A673 (cell line): ENCODE measurements around the gene ATF6. TPM values are rescaled to one million over a fixed set of nuclear protein-coding genes. Genes with fewer than 3 reads are reported as not detected.

ENCODE experiments used
- BruUV-seq: library from RNA; stranded (reverse); fragments of 400-500 nt; replicated peaks from 2 replicates; lab custom pipeline; 2021; lab: Mats Ljungman, UMichigan
- CTCF ChIA-PET: fragments of 300-600 bp; sonication (Branson Sonifier 250); formaldehyde crosslinking; loops from one replicate; lab custom pipeline; 2022; ENCODE audit warnings: antibody characterized with exemption; lab: Charles Lee
- POLR2A ChIA-PET: fragments of 300-600 bp; sonication (Branson Sonifier 250); formaldehyde crosslinking; loops from one replicate; lab custom pipeline; 2022; ENCODE audit warnings: antibody characterized with exemption; ENCODE audit not compliant: low non-redundant PET; lab: Charles Lee
- DNase-seq: peaks from one replicate; pipeline ENCODE4 v3.0.0-alpha.2; 2015; ENCODE audit warnings: low spot score
- H3K27ac ChIP-seq: fragments of 200-600 bp; sonication (generic); 2 replicates; pipeline ENCODE4 v1.5.1; 2016; ENCODE audit warnings: mixed run types, low read depth, mild to moderate bottlenecking, mixed read lengths, antibody characterized with exemption, low read length; ENCODE audit not compliant: poor library complexity, severe bottlenecking
- H3K27me3 ChIP-seq: fragments of 200-600 bp; sonication (generic); replicated peaks from 2 replicates; pipeline ENCODE4 v1.6.1; 2017; ENCODE audit warnings: mixed run types, low read depth, mild to moderate bottlenecking, mixed read lengths, antibody characterized with exemption, low read length; ENCODE audit not compliant: insufficient read depth, poor library complexity
- H3K36me3 ChIP-seq: fragments of 200-600 bp; sonication (generic); 2 replicates; pipeline ENCODE4 v1.6.1; 2016; ENCODE audit warnings: mixed run types, mild to moderate bottlenecking, mixed read lengths, antibody characterized with exemption, low read length; ENCODE audit not compliant: insufficient read depth, poor library complexity, severe bottlenecking
- H3K4me1 ChIP-seq: fragments of 200-600 bp; sonication (generic); 2 replicates; pipeline ENCODE4 v1.6.1; 2017; ENCODE audit warnings: mixed run types, mild to moderate bottlenecking, mixed read lengths, antibody characterized with exemption, low read length; ENCODE audit not compliant: insufficient read depth, poor library complexity, severe bottlenecking
- H3K4me3 ChIP-seq: fragments of 200-600 bp; sonication (generic); 2 replicates; pipeline ENCODE4 v1.5.1; 2016; ENCODE audit warnings: low read depth, mixed run types, mild to moderate bottlenecking, mixed read lengths, low read length; ENCODE audit not compliant: poor library complexity, severe bottlenecking
- H3K9me3 ChIP-seq: fragments of 200-600 bp; sonication (generic); 2 replicates; pipeline ENCODE4 v1.6.1; 2016; ENCODE audit warnings: mixed run types, low read depth, mild to moderate bottlenecking, mixed read lengths, antibody characterized with exemption, low read length; ENCODE audit not compliant: poor library complexity, severe bottlenecking
- CTCF ChIP-seq: fragments of 300-800, 200-600 bp; sonication (generic); conservative IDR thresholded peaks from 2 replicates; pipeline ENCODE4 v1.5.1; 2017; ENCODE audit warnings: low read depth, mild to moderate bottlenecking, antibody characterized with exemption, low read length, moderate library complexity, mixed read lengths
- EZH2 ChIP-seq: fragments of 200-600 bp; sonication (generic); IDR thresholded peaks from 2 replicates; pipeline ENCODE4 v1.6.1; 2017; ENCODE audit warnings: borderline replicate concordance, low read depth, mild to moderate bottlenecking, mixed read lengths, antibody characterized with exemption, low read length; ENCODE audit not compliant: poor library complexity, severe bottlenecking
- intact Hi-C: fragments of 100-400 bp; cut with micrococcal nuclease; formaldehyde crosslinking; loops from one replicate; pipeline ENCODE4 v1.10.0; 2022; ENCODE audit not compliant: unreplicated experiment
- total RNA-seq: library from RNA; stranded (reverse); gene quantifications from 2 replicates; pipeline ENCODE4 v1.2.3, GENCODE V29; 2021

ATF6 gene
- total RNA-seq, 1 experiment from 2014 or later: 21.8 TPM

GRCh38 chr1:161739865-161740566, 26.1 kb upstream of the ATF6 start:
- no peak for DNase-seq
- CTCF ChIA-PET: interaction anchor here (1.1 kb wide), 1 partner anchor 10 kb away, joined by 3 read pairs; the partner anchor contains the start of gene DUSP12

GRCh38 chr1:161740921-161741320, 25.2 kb upstream of the ATF6 start:
- DNase-seq: no peak
- intact Hi-C loops: loop anchor here (5.0 kb wide), 1 partner anchor 94 kb away; no protein-coding TSS in a partner anchor
- H3K36me3 ChIP-seq: no peaks in the 10 kb centered on the region
- H3K9me3 ChIP-seq: no peaks in the 10 kb centered on the region
- no peaks in the 10 kb centered on the region for H3K27me3 ChIP-seq
- no peak overlapping the region for H3K27ac ChIP-seq
- CTCF ChIA-PET: interaction anchor here (0.7 to 1.4 kb wide), 5 partner anchors 9 to 296 kb away, joined by 3 to 14 read pairs (median 5); partner anchors contain the start of gene DUSP12
- no TSS peak for BruUV-seq
- TF ChIP-seq CTCF (no peak), EZH2 (no peak)
- POLR2A ChIA-PET: no interaction called here
- no peak overlapping the region for H3K4me3 ChIP-seq
- peaks cover 3% of the 10 kb centered on the region for H3K4me1 ChIP-seq

More at GRCh38 chr1:161739865-161740566, 26.1 kb upstream of the ATF6 start:
- intact Hi-C loops: loop anchor here (2.0 to 10.0 kb wide), 3 partner anchors 93 to 253 kb away; no protein-coding TSS in a partner anchor
- POLR2A ChIA-PET: no interaction called here
- H3K4me1 ChIP-seq: peaks cover 3% of the 10 kb centered on the region
- H3K9me3 ChIP-seq: no peaks in the 10 kb centered on the region
- no TSS peak for BruUV-seq
- TF ChIP-seq EZH2 (no peak), CTCF (no peak)
- H3K4me3 ChIP-seq: no peak overlapping the region
- no peak overlapping the region for H3K27ac ChIP-seq
- no peaks in the 10 kb centered on the region for H3K27me3 ChIP-seq
- no peaks in the 10 kb centered on the region for H3K36me3 ChIP-seq

GRCh38 chr1:161743231-161743630, 22.9 kb upstream of the ATF6 start:
- intact Hi-C loops: loop anchor here (5.0 kb wide), 1 partner anchor 96 kb away; no protein-coding TSS in a partner anchor
- peaks cover 3% of the 10 kb centered on the region for H3K4me1 ChIP-seq
- no peak overlapping the region for H3K27ac ChIP-seq
- ChIA-PET POLR2A (no interaction called here), CTCF (no interaction called here)
- H3K9me3 ChIP-seq: no peaks in the 10 kb centered on the region
- H3K4me3 ChIP-seq: no peak overlapping the region
- BruUV-seq: no TSS peak
- TF ChIP-seq EZH2: no peak
- TF ChIP-seq CTCF: no peak
- DNase-seq: no peak
- H3K36me3 ChIP-seq: no peaks in the 10 kb centered on the region
- no peaks in the 10 kb centered on the region for H3K27me3 ChIP-seq
